GM18505 (cell line): Measurements from ENCODE around the gene ZNF451.

Experiments
- ATAC-seq: cut with Tn5 transposase; IDR thresholded peaks from one replicate; pipeline ENCODE4 v1.9.1; 2021; ENCODE audit not compliant: unreplicated experiment
- POLR2A ChIP-seq: IDR thresholded peaks from 4 replicates; pipeline ENCODE4 v1.6.1; 2011; ENCODE audit warnings: borderline replicate concordance; ENCODE audit not compliant: insufficient read depth, insufficient read length; ENCODE audit errors: extremely low read depth

ZNF451 gene

DNA sequence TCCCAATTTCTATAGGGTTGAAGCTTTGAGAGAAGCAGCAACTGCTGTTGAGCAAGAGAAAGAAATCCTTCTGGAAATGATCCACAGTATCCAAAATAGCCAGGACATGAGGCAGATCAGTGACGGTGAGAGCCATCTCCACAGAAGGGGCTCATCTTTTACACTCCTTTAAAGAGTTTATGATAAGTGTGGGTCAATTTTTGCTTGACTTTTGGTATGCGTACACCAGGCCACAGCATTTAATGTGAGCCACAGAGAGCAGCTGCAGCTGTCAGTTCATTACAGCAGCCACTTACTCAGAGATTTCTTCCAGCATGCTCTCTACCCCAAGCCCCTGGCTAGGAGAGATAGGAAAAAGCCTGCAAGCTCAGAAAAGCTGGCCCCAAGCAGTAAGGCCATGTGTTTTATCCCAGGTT lies 92.0 kb downstream of the ZNF451 start:
- ATAC-seq, result no peak
- no peak for TF ChIP-seq POLR2A

DNA sequence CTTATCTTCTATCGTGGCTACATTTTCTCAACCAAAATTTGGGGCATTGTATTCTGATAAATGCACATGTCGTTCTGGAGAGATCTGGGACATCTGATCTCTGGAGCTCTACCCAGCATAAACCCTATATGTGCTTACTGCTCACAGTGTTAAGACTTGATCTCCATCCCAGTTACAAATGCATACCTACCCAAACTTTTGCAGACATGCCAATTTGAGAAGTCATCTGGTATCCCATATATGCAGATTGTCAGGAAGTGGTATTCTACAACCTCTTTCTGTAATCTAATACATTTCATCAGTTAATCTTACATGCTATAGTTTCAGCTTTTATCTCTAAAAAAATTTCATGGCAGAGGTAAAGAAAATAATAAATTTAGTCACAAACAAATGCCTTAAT lies 93.3 kb downstream of the ZNF451 start:
- no peak for ATAC-seq
- no peak for TF ChIP-seq POLR2A

DNA sequence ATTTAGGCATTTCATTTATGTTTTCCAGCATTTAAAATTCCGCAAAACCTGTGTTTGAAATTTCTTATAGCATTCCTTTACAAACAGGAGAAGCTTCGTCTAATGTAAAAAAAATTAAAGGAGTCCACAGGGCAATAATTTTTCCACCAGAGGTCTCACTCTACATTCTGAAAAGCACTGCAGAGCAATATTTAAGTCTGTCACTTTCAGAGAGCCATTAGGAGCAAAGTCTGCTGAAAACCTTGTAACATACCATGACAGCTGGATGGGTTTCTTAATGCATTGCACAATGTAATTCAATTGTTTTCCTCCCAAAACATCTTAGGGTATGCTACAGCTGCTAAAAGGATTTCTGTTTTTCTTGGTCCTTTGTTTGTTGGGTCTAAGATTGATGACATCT lies 100.2 kb downstream of the ZNF451 start:
- ATAC-seq, result no peak
- TF ChIP-seq POLR2A, result no peak

DNA sequence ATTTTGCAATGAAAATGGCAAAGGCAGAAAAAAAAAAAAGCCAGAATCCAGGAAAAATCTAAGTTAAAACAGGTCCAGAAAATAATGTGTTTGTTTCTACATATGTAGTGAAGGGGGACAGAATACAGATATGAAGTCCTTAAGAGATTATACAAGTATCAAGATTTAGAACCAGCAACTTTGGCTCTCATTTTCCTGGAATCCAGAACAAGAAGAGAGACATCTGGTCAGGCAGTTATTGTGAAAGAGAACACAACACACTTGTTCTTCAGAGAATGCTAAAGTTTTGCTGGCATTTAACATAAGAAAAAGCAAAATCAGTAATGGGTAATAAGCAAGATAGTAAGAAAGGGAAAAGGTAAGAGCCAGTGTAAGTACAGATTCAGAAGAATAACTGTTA lies 103.2 kb downstream of the ZNF451 start:
- ATAC-seq, result no peak
- TF ChIP-seq POLR2A, result no peak

DNA sequence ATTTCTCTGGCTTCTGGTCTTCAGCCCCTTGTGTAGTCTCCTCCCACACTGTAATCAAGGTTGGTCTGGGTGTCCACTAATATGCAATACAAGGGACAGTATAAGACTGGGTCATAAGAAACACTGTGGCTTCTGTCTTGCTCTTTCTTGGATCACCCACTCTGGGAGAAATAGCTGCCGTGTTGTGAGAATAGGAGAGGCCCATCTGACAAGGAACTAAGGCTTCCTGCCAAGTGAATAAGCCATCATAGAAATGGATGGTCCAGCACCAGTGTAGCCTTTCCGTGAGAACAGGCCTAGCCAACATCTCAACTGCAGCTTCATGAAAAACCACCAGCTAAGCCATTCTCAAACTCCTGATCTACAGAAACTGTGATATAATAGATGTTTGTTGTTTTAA lies 105.5 kb downstream of the ZNF451 start:
- no peak for TF ChIP-seq POLR2A
- no peak for ATAC-seq

DNA sequence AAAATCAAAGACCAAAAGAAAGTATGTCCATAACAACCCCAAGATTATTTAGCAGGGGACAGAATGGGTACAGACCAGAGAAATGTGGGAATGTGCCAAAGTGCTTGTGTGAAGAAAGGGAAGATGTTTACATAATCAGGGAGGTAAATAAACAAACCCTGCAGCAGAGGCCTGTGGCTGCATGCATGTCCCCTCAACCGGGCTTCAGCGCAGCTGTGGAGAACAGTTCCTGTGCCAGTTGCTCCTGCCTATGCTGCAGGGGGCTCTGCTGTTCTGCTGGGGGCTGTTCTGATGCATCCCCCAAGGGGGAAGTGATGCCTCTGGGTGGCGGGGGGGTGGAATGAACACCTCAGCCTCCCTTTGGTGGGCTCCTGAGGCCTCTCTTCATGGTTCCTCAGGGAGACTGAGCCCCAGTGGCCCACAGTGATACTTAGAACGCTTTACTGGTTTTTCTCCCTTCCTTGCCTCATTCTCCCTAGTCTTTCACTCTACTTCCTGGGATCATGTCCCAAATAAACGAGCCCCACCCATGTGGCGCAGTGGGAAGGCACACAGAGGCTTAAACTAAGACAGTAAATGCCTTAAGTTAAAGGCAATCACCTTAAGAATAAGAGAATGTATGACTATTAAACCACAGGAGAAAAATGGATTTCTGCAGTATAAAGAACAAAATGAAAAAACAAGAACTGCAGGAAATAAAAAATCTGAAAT lies 109.1 kb downstream of the ZNF451 start:
- ATAC-seq, result no peak
- TF ChIP-seq POLR2A, result no peak

DNA sequence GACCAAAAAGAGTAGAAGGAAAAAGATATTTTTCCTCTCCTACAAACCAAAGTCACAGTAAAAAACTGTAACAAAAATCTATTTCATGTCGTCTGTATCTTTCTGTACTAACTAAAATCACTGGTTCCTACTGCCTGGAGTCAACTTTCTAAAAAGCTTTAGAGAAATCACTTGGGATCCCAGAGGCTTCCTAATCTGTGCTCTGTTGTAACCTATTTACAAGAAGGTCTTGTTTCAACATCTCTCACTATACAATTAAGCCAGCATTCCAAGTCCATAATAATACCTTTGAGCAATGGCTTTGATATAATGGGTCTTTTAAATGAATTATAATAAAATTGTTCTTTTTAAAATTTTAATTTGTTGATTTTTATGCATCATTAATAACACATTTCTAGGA lies 111.7 kb downstream of the ZNF451 start:
- no peak for ATAC-seq

DNA sequence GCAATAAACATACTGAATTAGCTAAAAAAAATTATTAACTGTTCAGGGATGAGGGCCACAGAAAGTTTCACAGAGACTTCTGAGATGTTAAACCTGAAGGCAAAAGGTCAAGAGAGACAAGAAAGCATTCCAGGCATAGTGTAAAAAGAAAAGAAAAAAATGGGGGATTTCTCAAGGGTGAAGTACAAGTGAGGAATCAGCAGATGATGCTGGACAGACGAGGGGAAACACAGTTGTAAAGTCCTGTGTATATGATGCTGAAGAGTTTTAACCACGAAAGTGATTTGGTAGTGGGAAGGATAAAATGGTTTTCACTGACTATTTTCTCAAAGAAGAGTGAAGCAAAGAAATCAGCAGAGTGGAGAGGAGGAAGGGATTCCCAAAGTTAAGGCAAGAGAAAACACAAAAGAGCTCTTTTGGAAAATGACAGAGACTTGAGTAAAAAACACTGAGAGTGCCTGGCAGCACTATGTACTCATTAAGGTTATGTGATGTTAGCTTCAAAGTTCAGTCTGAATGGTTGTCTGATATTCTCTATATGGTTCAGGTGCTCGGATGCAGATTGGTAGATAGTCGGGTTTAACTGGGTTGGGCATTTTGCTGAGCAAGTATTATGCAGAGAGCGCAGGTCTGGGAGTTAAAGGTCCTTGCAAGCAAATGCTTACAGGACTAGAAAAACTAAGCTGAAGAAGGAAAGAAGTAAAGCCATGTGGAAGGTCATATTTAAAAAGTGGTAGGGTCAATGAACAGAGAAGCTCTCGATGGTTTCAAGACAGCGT lies 115.8 kb downstream of the ZNF451 start:
- TF ChIP-seq POLR2A, result no peak
- no peak for ATAC-seq

More for the DNA sequence above, 111.7 kb downstream of the ZNF451 start:
- no peak for TF ChIP-seq POLR2A

DNA sequence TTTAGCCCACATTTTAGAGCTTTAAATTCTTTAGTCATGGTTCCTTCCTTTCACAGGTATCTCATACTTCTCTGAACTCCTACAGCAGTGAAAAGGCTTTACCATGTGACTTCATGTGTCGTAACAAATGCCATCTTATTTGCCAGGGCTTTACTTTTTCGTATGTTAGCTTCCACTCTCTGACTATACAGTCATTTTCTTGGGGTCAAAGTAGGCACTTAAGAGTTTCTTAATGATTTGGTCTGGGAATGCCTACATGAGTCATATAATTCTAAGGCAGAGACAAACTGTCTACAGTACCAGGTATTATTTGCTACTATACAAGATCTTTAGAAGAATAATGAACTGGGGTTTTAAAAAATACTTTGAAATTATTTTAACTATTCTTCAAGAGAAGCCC lies 117.2 kb downstream of the ZNF451 start:
- no peak for TF ChIP-seq POLR2A
- ATAC-seq, result no peak

DNA sequence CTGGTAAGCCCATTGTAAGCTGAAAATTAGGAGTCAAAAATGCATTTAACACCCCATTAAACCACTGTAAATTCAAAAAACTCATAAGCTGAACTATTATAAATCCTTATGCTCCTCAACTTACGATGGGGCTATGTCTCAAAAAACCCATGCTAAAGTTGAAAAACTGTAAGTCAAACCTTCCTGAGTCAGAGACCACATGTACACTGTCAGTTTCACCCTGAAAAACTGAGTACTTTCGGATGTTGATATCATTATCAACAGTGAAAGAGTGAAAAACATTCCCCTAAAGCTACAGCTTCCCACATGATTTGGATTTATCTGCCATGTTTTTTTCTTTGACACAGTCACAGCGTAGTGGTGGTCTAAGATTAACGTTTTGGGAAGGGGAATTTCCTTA lies 117.9 kb downstream of the ZNF451 start:
- no peak for TF ChIP-seq POLR2A
- ATAC-seq, result no peak

DNA sequence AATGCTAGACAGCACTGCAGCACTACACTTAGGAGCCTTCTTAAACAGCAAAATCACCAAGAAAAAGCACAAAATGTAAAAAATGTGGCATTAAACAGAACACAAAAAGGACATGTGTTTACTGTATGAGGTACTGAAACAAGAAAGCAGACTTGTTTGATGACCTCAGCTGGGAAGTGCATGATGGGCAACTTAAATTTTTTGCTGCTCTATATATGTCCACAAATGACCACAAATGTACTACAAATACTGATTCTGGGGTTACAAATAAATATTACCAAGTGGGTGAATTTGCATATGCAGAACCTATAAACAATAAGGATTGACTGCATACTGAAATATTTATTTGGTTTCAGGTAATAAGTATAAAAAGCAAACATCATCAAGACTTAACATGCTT lies 119.0 kb downstream of the ZNF451 start:
- TF ChIP-seq POLR2A, result no peak
- ATAC-seq, result no peak

DNA sequence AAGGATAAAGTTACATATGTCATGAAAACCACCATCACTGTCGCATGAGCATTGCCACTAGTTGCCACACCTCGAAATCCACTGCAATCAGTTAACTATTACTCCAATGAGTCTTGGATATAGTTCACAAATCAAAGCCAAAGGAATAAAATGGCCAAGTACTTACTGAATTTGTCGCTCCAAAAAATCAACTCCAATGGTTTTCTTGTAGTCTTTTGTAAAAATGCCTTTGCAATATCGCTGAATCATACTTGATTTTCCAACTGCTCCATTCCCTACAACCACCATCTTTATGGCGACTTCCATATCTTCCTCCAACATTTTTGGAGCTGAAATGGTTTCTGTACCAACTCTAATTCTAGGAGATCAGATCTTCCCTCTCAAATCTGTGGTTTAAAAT lies 120.1 kb downstream of the ZNF451 start:
- TF ChIP-seq POLR2A, result no peak
- no peak for ATAC-seq

DNA sequence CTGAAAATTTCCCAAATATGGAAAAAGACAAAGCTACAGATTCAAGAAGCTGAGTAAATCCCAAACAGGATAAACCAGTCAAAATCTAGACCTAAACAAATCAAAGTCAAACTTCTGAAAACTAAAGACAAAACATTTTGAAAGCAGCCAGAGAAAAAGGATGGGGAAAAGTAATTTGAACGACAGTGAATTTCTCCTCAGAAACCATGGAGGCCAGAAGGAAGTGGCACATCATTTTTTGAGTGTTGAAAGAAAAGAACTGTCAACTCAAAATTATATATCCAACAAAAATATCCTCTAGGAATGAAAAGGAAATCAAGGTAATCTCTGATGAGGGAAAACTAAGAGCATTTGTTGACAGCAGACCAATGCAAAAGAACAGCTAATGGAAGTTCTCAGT lies 125.3 kb downstream of the ZNF451 start:
- no peak for ATAC-seq
- no peak for TF ChIP-seq POLR2A

DNA sequence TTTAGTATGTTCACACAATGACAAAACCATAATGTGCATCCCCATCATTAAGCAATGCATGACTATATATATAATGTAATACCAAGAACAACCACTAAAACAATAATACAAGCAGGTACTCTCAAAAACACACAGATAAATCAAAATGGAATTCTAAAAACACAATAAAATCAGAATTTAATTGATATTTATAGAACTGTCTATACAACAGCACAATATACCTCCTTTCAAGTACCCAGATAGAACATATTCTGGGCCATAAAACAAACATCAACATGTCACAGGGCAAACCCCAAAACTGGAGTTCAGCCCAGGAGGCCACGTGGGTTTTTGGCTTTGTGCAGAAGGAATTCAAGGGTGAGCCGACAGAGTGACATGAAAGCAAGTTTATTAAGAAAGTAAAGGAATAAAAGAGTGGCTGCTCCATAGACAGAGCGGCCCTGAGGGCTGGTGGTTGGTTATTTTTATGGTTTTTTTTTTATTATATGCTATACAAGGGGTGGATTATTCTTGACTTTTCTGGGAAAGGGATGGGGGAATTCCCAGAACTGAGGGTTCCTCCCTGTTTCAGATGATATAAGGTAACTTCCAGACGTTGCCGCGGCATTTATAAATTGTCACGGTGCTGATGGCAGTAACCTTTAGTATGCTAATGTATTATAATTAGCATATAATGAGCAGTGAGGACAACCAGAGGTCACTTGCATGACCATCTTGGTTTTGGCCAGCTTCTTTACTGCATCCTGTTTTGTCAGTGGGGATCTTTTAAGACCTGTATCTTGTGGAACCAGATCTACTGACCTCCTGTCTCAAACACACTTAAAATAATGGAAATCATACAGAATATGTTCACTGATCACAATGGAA lies 126.5 kb downstream of the ZNF451 start:
- no peak for ATAC-seq
- TF ChIP-seq POLR2A, result no peak

DNA sequence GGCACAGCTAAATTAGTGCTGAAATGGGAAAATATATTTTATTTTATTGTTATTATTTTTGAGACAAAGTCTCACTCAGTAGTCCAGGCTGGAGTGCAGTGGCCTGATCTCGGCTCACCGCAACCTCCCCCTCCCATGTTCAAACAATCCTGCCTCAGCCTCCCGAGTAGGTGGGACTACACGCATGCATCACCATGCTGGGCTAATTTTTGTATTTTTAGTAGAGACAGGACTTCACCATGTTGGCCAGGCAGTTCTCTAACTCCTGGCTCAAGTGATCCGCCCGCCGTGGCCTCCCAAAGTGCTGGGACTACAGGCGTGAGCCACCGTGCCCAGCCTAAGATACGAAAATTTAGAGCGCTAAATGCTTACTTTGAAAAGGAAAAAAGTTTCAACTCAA lies 127.3 kb downstream of the ZNF451 start:
- TF ChIP-seq POLR2A, result no peak
- no peak for ATAC-seq
